AG04450 (cell line): Measurements from ENCODE around the gene FOSL2. TPM values are rescaled to one million over a fixed set of nuclear protein-coding genes. Genes with fewer than 3 reads are reported as not detected.

Experiments used
- CTCF ChIA-PET: fragments of 300-600, 350-600 bp; formaldehyde crosslinking; extraction: SDS; loops from one replicate; lab custom pipeline; 2022; ENCODE audit warnings: antibody characterized with exemption, inconsistent platforms; lab: Charles Lee
- POLR2A ChIA-PET: fragments of 350-600 bp; formaldehyde crosslinking; extraction: SDS; loops from one replicate; lab custom pipeline; 2021; ENCODE audit warnings: antibody characterized with exemption, inconsistent platforms; lab: Yijun Ruan, JAX
- DNase-seq: peaks from one replicate; pipeline ENCODE4 v3.0.0-alpha.2; 2011; ENCODE audit warnings: low read depth, low spot score
- H3K27ac ChIP-seq: one replicate; pipeline ENCODE4 v1.5.1; 2012; ENCODE audit warnings: low read depth, low read length, control low read depth
- H3K27me3 ChIP-seq: one replicate; pipeline ENCODE4 v1.6.0; 2012; ENCODE audit warnings: low read length; ENCODE audit not compliant: control insufficient read depth, insufficient read depth
- H3K4me3 ChIP-seq: 2 replicates; pipeline ENCODE4 v1.5.1; 2011; ENCODE audit warnings: mild to moderate bottlenecking, low read depth, low read length, control low read depth
- H3K9me3 ChIP-seq: 2 replicates; pipeline ENCODE4 v1.5.1; 2012; ENCODE audit warnings: low read length; ENCODE audit not compliant: control insufficient read depth, insufficient read depth
- polyA plus RNA-seq: library from polyadenylated mRNA; depleted of rRNA; stranded (reverse); fragments of >200 nt; gene quantifications from 2 replicates; pipeline ENCODE4 v1.2.3, GENCODE V29; 2011
- TF ChIP-seq, protein P1 (sequence below): IDR thresholded peaks from 2 replicates; pipeline ENCODE4 v1.5.1; 2011; ENCODE audit warnings: low read depth, low read length, control low read depth, inconsistent platforms

The FOSL2 gene
- polyA plus RNA-seq, 1 experiment: 45.3 TPM

DNA sequence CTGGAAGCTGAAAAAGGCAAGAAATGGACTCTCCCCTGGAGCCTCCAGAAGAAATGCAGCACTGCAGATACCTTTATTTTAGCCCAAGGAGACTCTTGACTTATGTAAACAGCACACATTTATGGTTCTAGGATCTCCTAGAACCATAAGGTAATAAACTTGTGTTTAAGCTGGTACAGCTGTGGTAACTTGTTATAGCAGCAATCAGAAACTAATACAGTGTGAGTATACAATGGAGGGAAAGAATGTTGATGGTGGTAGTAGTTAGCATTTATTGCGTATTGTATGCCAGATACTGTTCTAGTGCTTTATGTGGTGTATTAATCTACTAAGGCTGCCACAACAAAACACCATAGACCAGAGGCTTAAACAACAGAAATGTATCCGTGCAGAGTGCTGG lies 40.6 kb downstream of the FOSL2 start:
- POLR2A ChIA-PET: no interaction called here

DNA sequence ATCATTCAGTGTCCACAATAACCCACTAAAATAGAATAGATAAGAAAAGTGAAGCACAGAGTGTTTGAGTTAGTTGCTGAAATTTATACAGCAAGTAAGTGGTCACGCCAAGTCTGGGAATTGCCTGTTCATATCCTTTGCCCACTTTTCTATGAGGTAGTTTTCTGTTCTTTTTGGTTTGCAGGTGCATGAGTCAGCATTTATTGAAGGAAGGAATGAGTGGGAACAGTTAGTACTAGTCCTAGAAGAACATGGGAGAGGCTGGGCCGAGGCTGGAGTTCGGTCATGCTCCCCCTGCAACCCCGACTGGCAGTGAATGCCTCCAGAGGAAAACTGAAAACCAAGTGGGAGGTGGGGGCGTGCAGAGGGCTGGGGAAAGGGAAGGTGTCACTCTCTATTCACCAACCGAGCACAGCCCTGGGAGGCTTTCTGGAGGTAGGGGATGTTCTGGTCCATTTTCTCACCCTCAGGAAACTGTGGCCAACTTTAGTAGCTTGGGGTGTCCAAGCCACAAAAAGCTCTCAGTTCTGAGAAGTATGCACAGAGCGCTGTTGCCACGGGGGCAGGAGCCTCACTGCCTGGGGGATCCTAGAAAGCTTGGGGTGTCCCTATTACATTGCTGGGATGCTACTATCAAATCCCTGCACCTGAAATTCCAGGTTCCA lies 41.4 kb downstream of the FOSL2 start:
- CTCF ChIA-PET: no interaction called here
- Histone ChIP-seq H3K27ac (no peak overlapping the region), H3K27me3 (no peaks in the 10 kb centered on the region), H3K4me3 (no peak overlapping the region), H3K9me3 (peaks cover 12% of the 10 kb centered on the region)
- TF ChIP-seq, protein P1, sequence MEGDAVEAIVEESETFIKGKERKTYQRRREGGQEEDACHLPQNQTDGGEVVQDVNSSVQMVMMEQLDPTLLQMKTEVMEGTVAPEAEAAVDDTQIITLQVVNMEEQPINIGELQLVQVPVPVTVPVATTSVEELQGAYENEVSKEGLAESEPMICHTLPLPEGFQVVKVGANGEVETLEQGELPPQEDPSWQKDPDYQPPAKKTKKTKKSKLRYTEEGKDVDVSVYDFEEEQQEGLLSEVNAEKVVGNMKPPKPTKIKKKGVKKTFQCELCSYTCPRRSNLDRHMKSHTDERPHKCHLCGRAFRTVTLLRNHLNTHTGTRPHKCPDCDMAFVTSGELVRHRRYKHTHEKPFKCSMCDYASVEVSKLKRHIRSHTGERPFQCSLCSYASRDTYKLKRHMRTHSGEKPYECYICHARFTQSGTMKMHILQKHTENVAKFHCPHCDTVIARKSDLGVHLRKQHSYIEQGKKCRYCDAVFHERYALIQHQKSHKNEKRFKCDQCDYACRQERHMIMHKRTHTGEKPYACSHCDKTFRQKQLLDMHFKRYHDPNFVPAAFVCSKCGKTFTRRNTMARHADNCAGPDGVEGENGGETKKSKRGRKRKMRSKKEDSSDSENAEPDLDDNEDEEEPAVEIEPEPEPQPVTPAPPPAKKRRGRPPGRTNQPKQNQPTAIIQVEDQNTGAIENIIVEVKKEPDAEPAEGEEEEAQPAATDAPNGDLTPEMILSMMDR: no peak
- DNase-seq: no peak
- POLR2A ChIA-PET: no interaction called here

More for the DNA sequence above, 40.6 kb downstream of the FOSL2 start:
- CTCF ChIA-PET: no interaction called here
- H3K4me3 ChIP-seq: no peak overlapping the region
- no peaks in the 10 kb centered on the region for H3K27me3 ChIP-seq
- no peak overlapping the region for H3K27ac ChIP-seq
- TF ChIP-seq, protein P1: no peak
- peaks cover 12% of the 10 kb centered on the region for H3K9me3 ChIP-seq
- no peak for DNase-seq

DNA sequence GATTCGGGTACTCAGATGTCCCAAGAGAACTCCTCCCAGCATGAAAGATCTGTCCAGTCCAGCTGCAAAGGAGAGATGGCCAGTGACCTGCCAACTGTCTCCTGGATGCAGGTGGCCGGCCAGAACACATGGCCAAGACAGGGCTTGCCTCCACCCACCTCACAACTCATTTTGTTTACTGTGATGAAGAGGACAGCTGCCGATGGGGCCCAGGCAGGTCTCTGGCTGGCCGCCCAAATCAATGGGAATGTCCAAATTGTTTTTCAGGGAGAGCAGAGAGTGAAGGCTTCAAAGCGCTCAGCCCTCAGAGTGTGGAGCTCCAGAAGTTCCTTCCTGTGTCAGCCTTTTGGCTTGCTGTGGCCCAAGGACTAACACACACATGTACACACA lies 41.9 kb downstream of the FOSL2 start:
- Histone ChIP-seq H3K4me3 (no peak overlapping the region), H3K9me3 (peaks cover 12% of the 10 kb centered on the region), H3K27me3 (no peaks in the 10 kb centered on the region), H3K27ac (no peak overlapping the region)
- no peak for DNase-seq
- POLR2A ChIA-PET: interaction anchor here (0.6 kb wide), 1 partner anchor 631 kb away, joined by 3 read pairs; no protein-coding TSS in a partner anchor
- CTCF ChIA-PET: no interaction called here
- TF ChIP-seq, protein P1: no peak

DNA sequence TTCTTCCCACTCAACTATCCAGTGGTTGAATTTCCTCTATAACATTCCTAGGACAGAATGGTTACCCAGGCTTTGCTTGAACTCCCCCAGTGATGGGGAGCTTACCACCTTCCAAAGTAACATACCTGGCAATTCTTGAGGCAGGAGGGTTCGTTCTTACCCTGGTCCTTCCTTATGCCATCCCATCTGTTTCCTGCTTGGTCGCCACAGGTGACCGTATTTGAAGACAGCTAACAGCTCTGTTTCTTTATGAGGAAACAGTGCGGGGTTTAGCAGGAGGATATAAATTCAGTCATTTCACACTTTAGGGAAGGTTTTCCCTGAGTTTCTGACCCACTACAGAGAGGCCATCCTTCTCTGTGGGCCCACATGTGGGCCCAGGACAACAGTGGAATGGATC lies 42.6 kb downstream of the FOSL2 start:
- ChIA-PET POLR2A (interaction anchor here (1.1 kb wide), 1 partner anchor 16 kb away, joined by 3 read pairs; no protein-coding TSS in a partner anchor), CTCF (no interaction called here)
- no peak overlapping the region for H3K4me3 ChIP-seq
- no peak overlapping the region for H3K27ac ChIP-seq
- peaks cover 12% of the 10 kb centered on the region for H3K9me3 ChIP-seq
- DNase-seq: no peak
- no peaks in the 10 kb centered on the region for H3K27me3 ChIP-seq
- TF ChIP-seq, protein P1: no peak

DNA sequence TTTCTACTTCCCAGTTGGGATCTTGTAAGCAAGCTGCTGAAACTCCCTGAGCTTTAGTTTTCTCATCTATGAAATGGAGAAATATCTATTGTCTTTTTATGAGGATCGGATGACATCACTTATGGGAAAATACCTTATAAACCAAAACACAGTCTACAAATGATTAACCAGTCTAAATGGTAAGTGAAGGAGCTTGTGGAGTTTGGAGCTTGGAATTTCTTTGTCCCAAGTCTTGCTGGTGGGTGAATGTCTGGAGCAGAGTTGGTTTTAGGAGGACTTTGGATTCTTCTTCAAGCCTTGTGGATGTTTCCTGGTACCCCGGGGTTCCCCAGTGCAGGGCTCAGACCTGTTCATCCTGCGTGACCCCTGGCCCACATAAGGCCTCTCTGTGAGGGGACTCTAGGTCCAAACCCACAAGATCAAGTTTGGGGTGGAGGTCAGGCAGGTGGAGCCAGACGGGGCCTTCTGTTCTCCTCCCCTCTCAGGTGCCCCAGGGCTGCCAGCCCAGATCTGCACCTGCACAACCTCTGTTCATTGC lies 43.2 kb downstream of the FOSL2 start:
- peaks cover 12% of the 10 kb centered on the region for H3K9me3 ChIP-seq
- ChIA-PET POLR2A (interaction anchor here (1.1 kb wide), 1 partner anchor 16 kb away, joined by 3 read pairs; no protein-coding TSS in a partner anchor), CTCF (interaction anchor here (0.6 kb wide), 1 partner anchor 753 kb away, joined by 3 read pairs; no protein-coding TSS in a partner anchor)
- DNase-seq: no peak
- no peak overlapping the region for H3K27ac ChIP-seq
- H3K4me3 ChIP-seq: no peak overlapping the region
- TF ChIP-seq, protein P1: no peak
- H3K27me3 ChIP-seq: no peaks in the 10 kb centered on the region
